Gastroesophageal sphincter (tissue), 3 donors: Measurements from ENCODE around the gene ZNF304.

Experiments used
- CTCF ChIP-seq, 4 experiments: fragments of 200-600 bp in 2 of 4; fragments of 450-650 bp in 2 of 4; sonication (generic) in 1 of 4; IDR thresholded peaks; one replicate each; pipeline ENCODE4 v1.5.1; 2017 to 2019; ENCODE audit warnings: antibody characterized with exemption in 4 of 4, mild to moderate bottlenecking in 2 of 4, moderate library complexity in 2 of 4
- POLR2A ChIP-seq, 2 donors: fragments of 450-650 bp; IDR thresholded peaks; one replicate each; pipeline ENCODE4 v1.6.1; 2017; ENCODE audit warnings: antibody characterized with exemption in 2 of 2, mild to moderate bottlenecking in 2 of 2, moderate library complexity in 1 of 2
- POLR2AphosphoS5 ChIP-seq: sonication (generic); formaldehyde crosslinking; IDR thresholded peaks from one replicate; pipeline ENCODE4 v1.6.1; 2017; ENCODE audit warnings: antibody characterized with exemption

- no peak for TF ChIP-seq POLR2A (IDR thresholded peaks at IDR 0.05)
- TF ChIP-seq CTCF (IDR thresholded peaks at IDR 0.05), result no peak
- no peak for TF ChIP-seq POLR2AphosphoS5
These were observed 46.0 kb upstream of the ZNF304 start for GRCh38 chr19:57305056-57305455.
